ENCODE results near the gene TECPR1. TPM values are rescaled to one million over a fixed set of nuclear protein-coding genes. Genes with fewer than 3 reads are reported as not detected.

The TECPR1 gene
- total RNA-seq, 2 experiments from 2014 or later = 23.2 to 36.4 TPM

DNA sequence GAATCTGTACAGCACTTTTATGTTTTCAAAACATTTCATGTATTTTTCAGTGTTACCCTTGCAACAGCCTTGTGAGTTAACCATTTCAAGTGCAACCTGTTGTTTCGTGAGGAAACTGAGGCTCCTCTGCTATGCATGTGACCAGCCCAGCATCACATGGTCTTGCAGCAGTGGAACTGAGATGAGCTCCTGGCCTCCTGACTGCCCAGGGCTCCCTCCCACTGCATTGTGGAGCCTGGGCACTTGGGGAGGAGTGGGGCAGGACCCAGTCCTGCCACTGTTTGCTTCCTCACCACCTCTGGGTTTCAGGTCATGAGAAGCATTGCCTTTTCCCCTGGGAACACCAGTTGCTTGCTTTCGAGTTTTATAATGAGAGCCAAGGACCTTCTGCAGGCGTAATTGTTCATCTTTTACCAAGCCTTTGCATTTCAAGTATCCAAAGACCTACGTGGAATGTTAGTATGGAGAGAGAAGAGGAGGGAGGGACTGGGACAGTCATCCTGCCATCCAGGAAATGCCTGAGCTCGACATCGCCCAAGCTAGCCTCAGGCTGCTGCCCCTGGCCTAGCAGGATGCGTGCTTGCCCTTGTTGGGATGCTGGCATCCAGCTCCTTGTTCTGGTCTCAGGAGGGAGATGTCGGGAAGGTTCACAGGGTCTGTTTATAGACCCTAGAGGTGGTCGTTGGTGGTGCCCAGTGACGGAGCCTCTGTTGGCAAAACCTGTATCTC is 73.1 kb downstream of the TECPR1 start:
- CTCF ChIA-PET (ENCODE audit: unreplicated experiment) = no interaction called here
- DNase-seq (ENCODE audit: low spot score) = no peak
- H3K79me2 ChIP-seq (ENCODE audit: insufficient read depth, low read depth, low read length) = no peaks in the 10 kb centered on the region
- H3K9me3 ChIP-seq (ENCODE audit: low read length) = no peaks in the 10 kb centered on the region
- no peak overlapping the region for H3K4me3 ChIP-seq (ENCODE audit: low read depth, low read length, poor library complexity, severe bottlenecking)
- H3K4me1 ChIP-seq (ENCODE audit: insufficient read depth, low read length, poor library complexity, severe bottlenecking) = peaks cover 15% of the 10 kb centered on the region
- POLR2A ChIA-PET = interaction anchor here (0.6 to 1.9 kb wide), 3 partner anchors 11 to 582 kb away, joined by 3 to 5 read pairs (median 4); no protein-coding TSS in a partner anchor
- no peaks in the 10 kb centered on the region for H3K9me2 ChIP-seq (ENCODE audit: insufficient read depth, low read length)
- no peak overlapping the region for H3K27ac ChIP-seq (ENCODE audit: low read depth, low read length, poor library complexity, severe bottlenecking)
- H3K4me2 ChIP-seq (ENCODE audit: low read length) = no peak overlapping the region; the same call in 1 of the 2 replicates
- no peak overlapping the region for H2AFZ ChIP-seq (ENCODE audit: low read length)
- TF ChIP-seq CTCF (conservative IDR thresholded peaks at IDR 0.05; ENCODE audit: low read length) (no peak), EZH2phosphoT487 (IDR thresholded peaks at IDR 0.05; ENCODE audit: borderline replicate concordance, low read depth, low read length) (no peak)
- intact Hi-C loops (cut with micrococcal nuclease; ENCODE audit: unreplicated experiment) = no loop called here
- H4K20me1 ChIP-seq (ENCODE audit: insufficient read depth, low read length) = no peaks in the 10 kb centered on the region
- no TSS peak for BruUV-seq (replicated peaks)
- H3K36me3 ChIP-seq (ENCODE audit: insufficient read depth, low read length) = peaks cover 23% of the 10 kb centered on the region; the same call in 1 of the 2 replicates

GRCh38 chr7:98178321-98178720 is 73.7 kb downstream of the TECPR1 start:
- H3K36me3 ChIP-seq (ENCODE audit: insufficient read depth, low read length) = peaks cover 23% of the 10 kb centered on the region; the same call in 1 of the 2 replicates
- no peak overlapping the region for H2AFZ ChIP-seq (ENCODE audit: low read length)
- ChIA-PET POLR2A (interaction anchor here (0.6 to 0.8 kb wide), 2 partner anchors 71 to 581 kb away, joined by 4 read pairs; no protein-coding TSS in a partner anchor), CTCF (ENCODE audit: unreplicated experiment) (interaction anchor here (0.6 kb wide), 1 partner anchor 156 kb away, joined by 3 read pairs; no protein-coding TSS in a partner anchor)
- no TSS peak for BruUV-seq (replicated peaks)
- H3K27ac ChIP-seq (ENCODE audit: low read depth, low read length, poor library complexity, severe bottlenecking) = no peak overlapping the region
- H3K4me1 ChIP-seq (ENCODE audit: insufficient read depth, low read length, poor library complexity, severe bottlenecking) = peaks cover 15% of the 10 kb centered on the region
- TF ChIP-seq CTCF (conservative IDR thresholded peaks at IDR 0.05; ENCODE audit: low read length) = no peak
- H3K4me2 ChIP-seq (ENCODE audit: low read length) = no peak overlapping the region; the same call in 1 of the 2 replicates
- DNase-seq (ENCODE audit: low spot score) = no peak
- no peaks in the 10 kb centered on the region for H3K79me2 ChIP-seq (ENCODE audit: insufficient read depth, low read depth, low read length)
- H3K9me2 ChIP-seq (ENCODE audit: insufficient read depth, low read length) = no peaks in the 10 kb centered on the region
- H3K9me3 ChIP-seq (ENCODE audit: low read length) = no peaks in the 10 kb centered on the region
- H4K20me1 ChIP-seq (ENCODE audit: insufficient read depth, low read length) = no peaks in the 10 kb centered on the region
- H3K4me3 ChIP-seq (ENCODE audit: low read depth, low read length, poor library complexity, severe bottlenecking) = no peak overlapping the region
- intact Hi-C loops (cut with micrococcal nuclease; ENCODE audit: unreplicated experiment) = no loop called here

GRCh38 chr7:98177553-98177952 is 74.5 kb downstream of the TECPR1 start:
- no TSS peak for BruUV-seq (replicated peaks)
- Histone ChIP-seq H3K27ac (ENCODE audit: low read depth, low read length, poor library complexity, severe bottlenecking) (no peak overlapping the region), H3K9me2 (ENCODE audit: insufficient read depth, low read length) (no peaks in the 10 kb centered on the region), H3K36me3 (ENCODE audit: insufficient read depth, low read length) (peaks cover 23% of the 10 kb centered on the region; the same call in 1 of the 2 replicates), H3K9me3 (ENCODE audit: low read length) (no peaks in the 10 kb centered on the region), H4K20me1 (ENCODE audit: insufficient read depth, low read length) (no peaks in the 10 kb centered on the region), H3K4me2 (ENCODE audit: low read length) (no peak overlapping the region), H2AFZ (ENCODE audit: low read length) (no peak overlapping the region), H3K79me2 (ENCODE audit: insufficient read depth, low read depth, low read length) (no peaks in the 10 kb centered on the region), H3K4me3 (ENCODE audit: low read depth, low read length, poor library complexity, severe bottlenecking) (no peak overlapping the region), H3K4me1 (ENCODE audit: insufficient read depth, low read length, poor library complexity, severe bottlenecking) (peaks cover 15% of the 10 kb centered on the region)
- ChIA-PET CTCF (ENCODE audit: unreplicated experiment) (interaction anchor here (0.6 kb wide), 1 partner anchor 155 kb away, joined by 3 read pairs; no protein-coding TSS in a partner anchor), POLR2A (interaction anchor here (0.8 kb wide), 1 partner anchor 70 kb away, joined by 4 read pairs; no protein-coding TSS in a partner anchor)
- TF ChIP-seq EZH2phosphoT487 (IDR thresholded peaks at IDR 0.05; ENCODE audit: borderline replicate concordance, low read depth, low read length) (no peak), CTCF (conservative IDR thresholded peaks at IDR 0.05; ENCODE audit: low read length) (no peak)
- DNase-seq (ENCODE audit: low spot score) = no peak
- intact Hi-C loops (cut with micrococcal nuclease; ENCODE audit: unreplicated experiment) = no loop called here
